Effector memory CD4-positive, alpha-beta T cell (primary cell): ENCODE data around the gene PTPRD.
"Not testable (repeated sequence)": the region's sequence is repeated elsewhere in the genome, so short reads cannot be mapped to it uniquely, and the experiment has no call there.

Experiments used
- DNase-seq, 3 donors: peaks; one replicate each; pipeline ENCODE4 v3.0.0-alpha.2; 2020
- H3K27ac ChIP-seq: 2 replicates; pipeline ENCODE4 v1.7.0; 2013; ENCODE audit warnings: mild to moderate bottlenecking, low read length, moderate library complexity; ENCODE audit not compliant: insufficient read depth, poor library complexity, severe bottlenecking
- H3K27me3 ChIP-seq: replicated peaks from 2 replicates; pipeline ENCODE4 v1.7.0; 2013; ENCODE audit warnings: mild to moderate bottlenecking, low read length; ENCODE audit not compliant: insufficient read depth, control insufficient read depth, poor library complexity, severe bottlenecking
- H3K36me3 ChIP-seq: 2 replicates; pipeline ENCODE4 v1.7.0; 2013; ENCODE audit warnings: mild to moderate bottlenecking, low read length, moderate library complexity; ENCODE audit not compliant: control insufficient read depth, insufficient read depth
- H3K4me1 ChIP-seq: 2 replicates; pipeline ENCODE4 v1.7.0; 2013; ENCODE audit warnings: low read length, mild to moderate bottlenecking; ENCODE audit not compliant: control insufficient read depth, insufficient read depth, poor library complexity, severe bottlenecking
- H3K4me3 ChIP-seq: 2 replicates; pipeline ENCODE4 v1.7.0; 2013; ENCODE audit warnings: low read length, low read depth, mild to moderate bottlenecking; ENCODE audit not compliant: insufficient read depth, poor library complexity, severe bottlenecking
- H3K9me3 ChIP-seq: 2 replicates; pipeline ENCODE4 v1.7.0; 2013; ENCODE audit warnings: mild to moderate bottlenecking, low read length, moderate library complexity; ENCODE audit not compliant: control insufficient read depth

PTPRD gene

GRCh38 chr9:10523164-10523563 is 89.6 kb downstream of the PTPRD start:
- Histone ChIP-seq H3K36me3 (no peaks in the 10 kb centered on the region), H3K9me3 (no peaks in the 10 kb centered on the region), H3K27ac (no peak overlapping the region), H3K4me1 (no peaks in the 10 kb centered on the region), H3K27me3 (no peaks in the 10 kb centered on the region), H3K4me3 (no peak overlapping the region)
- DNase-seq, result no peak

- H3K27me3 ChIP-seq, result no peaks in the 10 kb centered on the region
- H3K27ac ChIP-seq, result no peak overlapping the region
- H3K4me1 ChIP-seq, result no peaks in the 10 kb centered on the region
- no peaks in the 10 kb centered on the region for H3K9me3 ChIP-seq
- H3K4me3 ChIP-seq, result no peak overlapping the region
- DNase-seq, result no peak
- H3K36me3 ChIP-seq, result no peaks in the 10 kb centered on the region
Measured at GRCh38 chr9:10512144-10512543, 100.7 kb downstream of the PTPRD start.

- DNase-seq, result no peak
- no peaks in the 10 kb centered on the region for H3K36me3 ChIP-seq
- no peaks in the 10 kb centered on the region for H3K4me1 ChIP-seq
- no peak overlapping the region for H3K27ac ChIP-seq
- H3K9me3 ChIP-seq, result no peaks in the 10 kb centered on the region
- H3K4me3 ChIP-seq, result no peak overlapping the region
- no peaks in the 10 kb centered on the region for H3K27me3 ChIP-seq
Measured at GRCh38 chr9:10488937-10489336, 123.9 kb downstream of the PTPRD start.

GRCh38 chr9:10479172-10479571 is 133.6 kb downstream of the PTPRD start:
- Histone ChIP-seq H3K4me1 (no peaks in the 10 kb centered on the region), H3K4me3 (no peak overlapping the region), H3K9me3 (no peaks in the 10 kb centered on the region), H3K27ac (no peak overlapping the region), H3K27me3 (no peaks in the 10 kb centered on the region), H3K36me3 (no peaks in the 10 kb centered on the region)
- DNase-seq, result no peak

GRCh38 chr9:10449201-10449617 is 163.6 kb downstream of the PTPRD start:
- H3K4me1 ChIP-seq, H3K36me3 ChIP-seq, H3K9me3 ChIP-seq, H3K27me3 ChIP-seq, H3K4me3 ChIP-seq, DNase-seq, H3K27ac ChIP-seq: not testable (repeated sequence)

- H3K27ac ChIP-seq, result no peak overlapping the region
- no peaks in the 10 kb centered on the region for H3K27me3 ChIP-seq
- no peak overlapping the region for H3K4me3 ChIP-seq
- H3K9me3 ChIP-seq, result no peaks in the 10 kb centered on the region
- H3K36me3 ChIP-seq, result no peaks in the 10 kb centered on the region
- H3K4me1 ChIP-seq, result no peaks in the 10 kb centered on the region
- DNase-seq, result no peak
Measured at GRCh38 chr9:10447036-10447435, 165.8 kb downstream of the PTPRD start.

GRCh38 chr9:10443868-10444204 is 169.0 kb downstream of the PTPRD start:
- no peak for DNase-seq
- H3K36me3 ChIP-seq, result no peaks in the 10 kb centered on the region
- no peaks in the 10 kb centered on the region for H3K4me1 ChIP-seq
- no peaks in the 10 kb centered on the region for H3K27me3 ChIP-seq
- no peaks in the 10 kb centered on the region for H3K9me3 ChIP-seq
- no peak overlapping the region for H3K27ac ChIP-seq
- no peak overlapping the region for H3K4me3 ChIP-seq

- Histone ChIP-seq H3K9me3 (no peaks in the 10 kb centered on the region), H3K4me1 (no peaks in the 10 kb centered on the region), H3K4me3 (no peak overlapping the region), H3K36me3 (no peaks in the 10 kb centered on the region), H3K27ac (no peak overlapping the region), H3K27me3 (no peaks in the 10 kb centered on the region)
- no peak for DNase-seq
Measured at GRCh38 chr9:10443181-10443867, 169.5 kb downstream of the PTPRD start.

GRCh38 chr9:10438955-10439354 is 173.8 kb downstream of the PTPRD start:
- no peaks in the 10 kb centered on the region for H3K4me1 ChIP-seq
- no peaks in the 10 kb centered on the region for H3K9me3 ChIP-seq
- H3K36me3 ChIP-seq, result no peaks in the 10 kb centered on the region
- no peak overlapping the region for H3K4me3 ChIP-seq
- no peaks in the 10 kb centered on the region for H3K27me3 ChIP-seq
- DNase-seq, result no peak
- no peak overlapping the region for H3K27ac ChIP-seq

- Histone ChIP-seq H3K36me3 (no peaks in the 10 kb centered on the region), H3K27ac (no peak overlapping the region), H3K27me3 (no peaks in the 10 kb centered on the region), H3K4me3 (no peak overlapping the region), H3K4me1 (no peaks in the 10 kb centered on the region), H3K9me3 (no peaks in the 10 kb centered on the region)
- DNase-seq, result no peak
Measured at GRCh38 chr9:10436756-10437155, 176.0 kb downstream of the PTPRD start.
